Thyroid gland (tissue), 4 donors: ENCODE results near the gene FADD.

Experiments
- POLR2A ChIP-seq, 2 donors: fragments of 450-650 bp; IDR thresholded peaks; one replicate each; pipeline ENCODE4 v1.6.1; 2017; ENCODE audit warnings: antibody characterized with exemption in 2 of 2, mild to moderate bottlenecking in 2 of 2, moderate library complexity in 1 of 2
- TF ChIP-seq, protein P1 (sequence below), 6 experiments: fragments of 200-600 bp in 3 of 6; fragments of 450-650 bp in 3 of 6; sonication (generic) in 3 of 6; IDR thresholded peaks; one replicate each; pipeline ENCODE4 v1.5.1; 2016 to 2019; ENCODE audit warnings: antibody characterized with exemption in 6 of 6, mild to moderate bottlenecking in 2 of 6, inconsistent platforms in 1 of 6, moderate library complexity in 1 of 6

DNA sequence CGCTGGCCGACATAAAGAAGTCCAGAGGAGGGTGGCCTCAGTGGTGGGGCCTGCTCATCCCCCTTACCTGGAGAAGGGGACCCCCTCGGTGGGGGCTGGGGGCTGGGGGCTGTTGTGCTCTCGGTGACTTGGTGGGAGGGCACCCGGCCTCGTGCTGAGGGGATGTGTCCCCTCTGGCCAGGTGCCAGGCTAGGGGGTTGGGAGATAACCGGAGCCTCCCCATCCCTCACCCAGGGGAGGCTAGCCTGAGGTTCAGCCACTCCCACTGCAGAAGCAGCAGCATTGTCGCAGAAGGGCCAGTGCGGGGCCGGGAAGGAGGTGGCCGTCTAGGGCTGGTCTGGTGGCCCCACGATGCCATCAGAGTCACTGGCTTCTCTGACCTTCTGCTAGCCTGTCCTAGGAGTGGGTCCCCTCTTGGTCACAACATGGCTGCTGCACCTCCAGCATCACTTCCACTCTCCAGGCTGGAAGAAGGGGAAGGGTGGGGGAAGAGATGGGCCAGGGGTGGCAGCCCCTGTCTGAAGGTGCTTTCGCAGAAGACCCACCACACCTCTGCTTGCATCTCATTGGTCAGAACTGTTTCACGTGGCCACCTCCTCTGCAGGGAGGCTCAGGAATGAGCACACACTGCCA, 44.2 kb upstream of the FADD start:
- TF ChIP-seq, protein P1, sequence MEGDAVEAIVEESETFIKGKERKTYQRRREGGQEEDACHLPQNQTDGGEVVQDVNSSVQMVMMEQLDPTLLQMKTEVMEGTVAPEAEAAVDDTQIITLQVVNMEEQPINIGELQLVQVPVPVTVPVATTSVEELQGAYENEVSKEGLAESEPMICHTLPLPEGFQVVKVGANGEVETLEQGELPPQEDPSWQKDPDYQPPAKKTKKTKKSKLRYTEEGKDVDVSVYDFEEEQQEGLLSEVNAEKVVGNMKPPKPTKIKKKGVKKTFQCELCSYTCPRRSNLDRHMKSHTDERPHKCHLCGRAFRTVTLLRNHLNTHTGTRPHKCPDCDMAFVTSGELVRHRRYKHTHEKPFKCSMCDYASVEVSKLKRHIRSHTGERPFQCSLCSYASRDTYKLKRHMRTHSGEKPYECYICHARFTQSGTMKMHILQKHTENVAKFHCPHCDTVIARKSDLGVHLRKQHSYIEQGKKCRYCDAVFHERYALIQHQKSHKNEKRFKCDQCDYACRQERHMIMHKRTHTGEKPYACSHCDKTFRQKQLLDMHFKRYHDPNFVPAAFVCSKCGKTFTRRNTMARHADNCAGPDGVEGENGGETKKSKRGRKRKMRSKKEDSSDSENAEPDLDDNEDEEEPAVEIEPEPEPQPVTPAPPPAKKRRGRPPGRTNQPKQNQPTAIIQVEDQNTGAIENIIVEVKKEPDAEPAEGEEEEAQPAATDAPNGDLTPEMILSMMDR (IDR thresholded peaks at IDR 0.05): no peak
- no peak for TF ChIP-seq POLR2A (IDR thresholded peaks at IDR 0.05)
